Suppressor macrophage treated with lipopolysaccharide for 1 hour (primary cell): ENCODE measurements around the gene COX11.

Experiments
- DNase-seq, 3 donors: peaks; one replicate each; pipeline ENCODE4 v3.0.0-alpha.2; 2020 to 2022

The COX11 gene

GRCh38 chr17:54956791-54957190 lies 11.7 kb downstream of the COX11 start:
- no peak for DNase-seq

DNA sequence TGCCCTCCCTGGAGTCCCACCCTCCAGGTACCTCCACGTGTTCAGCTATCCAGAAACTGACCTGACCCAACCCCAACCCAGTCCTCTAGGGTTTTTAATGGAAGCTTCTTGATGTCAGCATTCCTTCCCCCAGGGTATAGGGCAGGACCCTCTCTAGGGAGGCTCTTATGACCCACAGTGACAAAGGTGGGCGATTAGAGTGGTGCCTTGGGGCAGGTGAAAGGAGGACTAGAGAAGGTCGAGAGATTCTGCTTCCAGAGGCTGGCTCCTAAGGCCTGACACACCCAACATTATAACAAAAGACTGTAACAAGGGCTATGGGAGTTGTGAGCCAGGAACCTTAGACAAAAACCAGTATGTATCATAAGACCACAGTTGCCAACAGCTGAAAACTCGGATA lies 17.2 kb downstream of the COX11 start:
- no peak for DNase-seq

DNA sequence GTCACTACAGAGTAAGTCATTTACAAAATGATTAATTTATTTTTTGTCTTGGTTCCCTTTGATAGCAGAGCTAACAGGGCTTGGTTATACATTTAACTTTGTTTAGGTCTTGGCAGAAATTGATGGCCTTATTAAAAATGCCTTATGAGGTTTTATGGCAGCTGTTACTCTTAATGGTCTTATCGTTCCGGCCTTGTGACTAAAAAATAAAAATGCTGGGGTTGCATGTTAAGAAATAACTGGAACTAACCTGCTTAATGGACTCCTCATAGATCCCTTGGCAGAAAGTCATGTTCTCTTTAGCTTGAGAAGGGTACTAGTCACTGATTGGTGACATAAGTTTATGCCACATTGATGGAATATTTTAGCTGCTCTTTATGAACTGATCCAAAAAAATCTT lies 18.3 kb downstream of the COX11 start:
- no peak for DNase-seq

DNA sequence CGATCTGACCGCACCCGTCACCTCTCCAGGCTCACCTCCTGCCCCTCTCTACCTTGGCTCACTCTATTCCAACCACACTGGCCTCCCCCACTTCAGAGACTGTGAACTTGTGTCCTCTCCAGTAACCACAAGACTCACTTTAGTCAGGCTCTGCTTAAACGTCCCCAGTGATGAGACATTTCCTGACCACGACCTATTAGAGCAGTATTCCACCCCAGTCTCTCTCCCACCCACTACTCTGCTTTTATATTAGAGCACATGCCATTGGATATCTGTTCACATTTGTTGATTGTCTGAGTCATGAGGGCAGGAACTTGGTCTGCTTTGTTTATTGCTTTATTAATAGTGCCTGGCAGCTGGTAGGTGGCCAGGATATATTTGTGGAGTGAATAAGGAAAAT lies 20.1 kb downstream of the COX11 start:
- no peak for DNase-seq

DNA sequence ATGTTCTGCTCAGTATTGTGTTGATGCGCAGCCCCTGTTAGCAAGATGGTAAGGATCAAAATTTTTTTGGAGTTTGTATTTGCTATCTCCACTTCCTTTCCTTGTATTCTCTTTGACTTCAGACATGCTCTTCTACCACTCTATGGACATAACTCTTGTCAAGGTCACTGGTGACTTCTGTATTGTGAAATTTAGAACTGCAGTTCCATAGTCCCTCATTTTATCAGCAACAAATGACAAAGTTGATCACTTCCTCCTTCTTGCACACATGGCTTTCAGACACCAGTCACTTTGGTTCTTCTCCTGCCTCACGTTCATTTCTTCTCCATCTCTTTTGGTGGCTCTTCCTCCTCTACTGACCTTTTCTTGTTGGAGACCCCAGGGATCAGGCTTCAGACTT lies 21.1 kb downstream of the COX11 start:
- DNase-seq: no peak

DNA sequence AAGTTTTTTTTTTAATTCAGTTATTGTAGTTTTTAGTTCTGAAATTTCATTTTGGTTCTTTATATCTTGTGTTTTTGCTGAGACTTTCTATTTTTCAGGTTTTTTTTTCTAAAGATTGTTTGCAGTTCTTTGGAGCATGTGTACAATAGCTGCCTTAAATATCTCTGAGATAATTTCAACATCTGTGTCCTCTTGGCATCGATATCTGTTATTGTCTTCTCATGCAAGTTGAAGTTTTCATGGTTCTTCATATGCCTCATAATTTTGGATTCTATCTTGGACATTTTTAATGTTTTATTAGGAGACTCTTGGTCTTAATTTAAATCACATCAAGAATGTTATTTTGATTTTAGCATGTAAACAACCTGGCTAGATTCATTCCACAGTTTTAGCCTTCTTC lies 22.8 kb downstream of the COX11 start:
- no peak for DNase-seq

GRCh38 chr17:54945231-54945630 lies 23.2 kb downstream of the COX11 start:
- no peak for DNase-seq

- DNase-seq: no peak
Observed at GRCh38 chr17:54944796-54945195, 23.7 kb downstream of the COX11 start.

DNA sequence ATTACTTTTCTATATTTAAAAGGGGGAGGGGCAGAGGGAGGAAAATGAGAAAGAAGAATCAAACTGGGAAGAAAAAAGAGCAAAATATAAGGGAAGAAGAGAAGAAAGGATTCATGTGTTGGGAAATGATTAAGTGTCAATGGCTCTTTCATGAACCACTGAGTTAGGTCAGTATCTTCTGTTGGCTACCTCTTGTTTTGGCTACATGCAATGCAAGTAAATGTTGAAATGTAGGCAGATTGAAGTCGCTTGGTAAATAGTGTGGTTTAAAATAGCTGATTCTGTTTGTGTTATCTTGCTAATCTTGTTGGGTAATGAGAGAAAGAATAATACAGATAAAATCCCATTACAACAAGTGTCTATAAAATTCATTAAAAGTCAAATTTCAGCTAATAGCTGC lies 27.2 kb downstream of the COX11 start:
- no peak for DNase-seq

DNA sequence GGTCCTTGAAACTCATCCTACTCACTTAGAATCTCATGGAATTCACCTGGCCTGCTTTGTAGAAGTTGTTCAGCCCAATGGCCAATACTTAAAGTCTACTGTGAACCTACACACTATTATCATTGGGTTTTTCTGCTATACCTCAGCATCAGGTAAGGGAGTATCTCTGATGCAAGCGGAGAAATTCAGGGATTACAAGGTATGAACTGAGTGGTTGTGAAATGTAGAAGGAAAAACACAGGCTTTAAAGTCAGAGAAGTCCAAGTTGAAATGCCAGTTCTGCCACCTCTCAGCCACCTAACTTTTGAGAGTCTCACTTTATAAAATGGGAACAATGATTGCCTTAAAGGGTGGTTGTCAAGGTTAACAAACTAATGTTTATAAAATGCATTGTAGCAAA lies 31.0 kb downstream of the COX11 start:
- no peak for DNase-seq

- no peak for DNase-seq
Observed at GRCh38 chr17:54937018-54937417, 31.4 kb downstream of the COX11 start.

GRCh38 chr17:54935471-54935870 lies 33.0 kb downstream of the COX11 start:
- no peak for DNase-seq

DNA sequence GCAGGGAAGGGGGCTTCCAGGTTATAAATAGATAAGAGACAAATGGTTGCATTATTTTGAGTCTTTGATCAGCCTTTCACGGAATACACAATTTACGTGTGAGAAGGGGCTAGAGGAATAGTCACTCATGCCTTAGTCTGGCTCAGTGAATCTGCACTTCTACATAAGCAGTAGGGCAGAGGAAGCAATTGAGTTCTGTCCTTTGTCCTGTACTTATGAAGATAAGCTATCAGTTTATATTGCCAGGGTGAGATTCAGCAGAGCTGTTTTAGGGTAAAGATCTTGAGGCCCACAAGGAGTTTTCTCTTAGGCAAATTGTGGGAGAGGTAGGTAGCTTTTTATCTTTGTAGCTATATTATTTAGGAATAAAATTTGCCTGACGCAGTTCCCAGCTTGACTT lies 34.5 kb downstream of the COX11 start:
- no peak for DNase-seq

GRCh38 chr17:54932711-54933110 lies 35.7 kb downstream of the COX11 start:
- DNase-seq: no peak

DNA sequence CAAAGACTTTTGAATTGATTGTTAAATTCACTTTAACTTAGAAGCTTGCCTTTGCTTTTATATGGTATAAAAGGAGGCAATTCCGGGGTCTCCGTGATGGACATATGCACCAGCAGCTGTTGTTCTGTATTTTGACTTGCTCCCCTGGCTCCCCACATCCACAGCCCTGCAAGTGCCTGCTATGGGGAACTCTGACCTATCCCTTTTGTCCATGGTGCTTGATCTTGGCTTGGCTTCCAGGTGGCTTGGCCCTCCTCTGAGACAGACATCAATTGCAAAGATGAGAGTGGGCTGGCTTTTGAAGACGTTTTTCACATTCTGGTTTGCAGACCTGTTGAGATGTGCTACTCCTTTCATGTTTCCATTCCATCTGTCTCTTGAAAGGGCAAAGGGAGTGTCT lies 40.9 kb downstream of the COX11 start:
- DNase-seq: no peak

GRCh38 chr17:54924405-54924804 lies 44.0 kb downstream of the COX11 start:
- no peak for DNase-seq

- DNase-seq: no peak
Observed at GRCh38 chr17:54920819-54921218, 47.6 kb downstream of the COX11 start.

DNA sequence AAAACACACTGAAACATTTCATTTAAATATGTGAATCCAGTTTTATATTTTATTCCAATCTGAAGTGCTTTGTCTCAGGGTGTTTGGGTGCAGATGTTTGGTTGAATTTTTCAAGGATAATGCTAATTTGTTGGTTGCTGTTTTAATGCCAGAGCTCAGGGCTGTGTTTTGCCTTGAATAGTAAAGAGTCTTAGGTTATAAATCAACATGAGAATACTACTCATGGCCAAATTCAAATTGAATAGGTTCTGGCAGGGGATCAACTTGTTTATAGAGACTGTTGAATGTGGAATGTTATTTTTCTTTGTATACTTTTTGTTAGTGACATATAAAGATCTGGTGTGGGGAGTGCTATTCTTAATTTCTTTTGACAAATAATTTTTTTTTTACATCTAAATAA lies 49.0 kb downstream of the COX11 start:
- DNase-seq: no peak

DNA sequence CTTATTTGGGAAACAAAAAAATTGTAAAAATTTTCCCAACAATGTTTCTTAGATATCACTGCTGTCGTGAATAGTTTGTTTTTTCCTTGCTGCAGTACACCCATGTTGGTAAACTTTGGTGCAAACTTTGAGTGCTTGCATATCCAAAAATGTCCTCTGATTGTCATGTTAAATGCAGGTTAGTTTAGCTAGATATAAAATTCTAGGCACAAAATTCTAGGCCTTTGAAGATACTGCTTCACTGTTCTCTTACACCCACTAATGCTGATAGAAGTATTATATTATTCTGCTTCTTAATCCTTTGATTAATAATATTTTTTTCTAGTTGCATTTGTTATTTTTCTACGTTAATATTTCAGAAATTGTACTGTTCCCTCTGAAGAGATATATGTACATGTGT lies 51.7 kb downstream of the COX11 start:
- DNase-seq: no peak
